ENCODE results near the gene KIF11.

The KIF11 gene

GRCh38 chr10:92667078-92667477 is 74.1 kb downstream of the KIF11 start:
- no peak for DNase-seq (ENCODE audit: extremely low read depth, low read depth)
- TF ChIP-seq CTCF (IDR thresholded peaks at IDR 0.05; ENCODE audit: low read depth, low read length, missing control alignments), result no peak
- H3K4me3 ChIP-seq (replicated peaks; ENCODE audit: low read depth, low read length), result no peak overlapping the region

GRCh38 chr10:92677708-92678107 is 84.8 kb downstream of the KIF11 start:
- no peak for DNase-seq (ENCODE audit: extremely low read depth, low read depth)
- no peak for TF ChIP-seq CTCF (IDR thresholded peaks at IDR 0.05; ENCODE audit: low read depth, low read length, missing control alignments)
- H3K4me3 ChIP-seq (replicated peaks; ENCODE audit: low read depth, low read length), result no peak overlapping the region

- TF ChIP-seq CTCF (IDR thresholded peaks at IDR 0.05; ENCODE audit: low read depth, low read length, missing control alignments), result no peak
- no peak overlapping the region for H3K4me3 ChIP-seq (replicated peaks; ENCODE audit: low read depth, low read length)
- no peak for DNase-seq (ENCODE audit: extremely low read depth, low read depth)
These were observed 85.3 kb downstream of the KIF11 start for GRCh38 chr10:92678206-92678605.

- no peak for DNase-seq (ENCODE audit: extremely low read depth, low read depth)
- H3K4me3 ChIP-seq (replicated peaks; ENCODE audit: low read depth, low read length), result no peak overlapping the region
- TF ChIP-seq CTCF (IDR thresholded peaks at IDR 0.05; ENCODE audit: low read depth, low read length, missing control alignments), result no peak
These were observed 88.4 kb downstream of the KIF11 start for GRCh38 chr10:92681306-92681834.

- no peak for TF ChIP-seq CTCF (IDR thresholded peaks at IDR 0.05; ENCODE audit: low read depth, low read length, missing control alignments)
- DNase-seq (ENCODE audit: extremely low read depth, low read depth), result no peak
- H3K4me3 ChIP-seq (replicated peaks; ENCODE audit: low read depth, low read length), result peak overlapping the region; percentile 80
These were observed 95.6 kb downstream of the KIF11 start for GRCh38 chr10:92688573-92688926.

- no peak for TF ChIP-seq CTCF (IDR thresholded peaks at IDR 0.05; ENCODE audit: low read depth, low read length, missing control alignments)
- H3K4me3 ChIP-seq (replicated peaks; ENCODE audit: low read depth, low read length), result peak overlapping the region; percentile 80
- no peak for DNase-seq (ENCODE audit: extremely low read depth, low read depth)
These were observed 96.2 kb downstream of the KIF11 start for GRCh38 chr10:92688927-92689662.
